Ovary (tissue), 3 donors: ENCODE measurements around the gene CCR8.

Experiments used
- CTCF ChIP-seq, 3 donors: fragments of 450-650 bp in 2 of 3; fragments of 200-600 bp in 1 of 3; IDR thresholded peaks; one replicate each; pipeline versions ENCODE4 v1.5.1 to v1.8.0; 2016 to 2022; ENCODE audit warnings: antibody characterized with exemption in 3 of 3, mild to moderate bottlenecking in 1 of 3
- POLR2A ChIP-seq: fragments of 450-650 bp; IDR thresholded peaks from one replicate; pipeline ENCODE4 v1.6.1; 2017; ENCODE audit warnings: antibody characterized with exemption, mild to moderate bottlenecking, moderate library complexity
- donor health status: DM: no; HTN: no; CAD: no.

GRCh38 chr3:39323494-39323893 is 6.0 kb upstream of the CCR8 start:
- TF ChIP-seq POLR2A, result no peak
- no peak for TF ChIP-seq CTCF (IDR thresholded peaks at IDR 0.05)
